ENCODE data around the gene MRPS34.

Gene MRPS34

DNA sequence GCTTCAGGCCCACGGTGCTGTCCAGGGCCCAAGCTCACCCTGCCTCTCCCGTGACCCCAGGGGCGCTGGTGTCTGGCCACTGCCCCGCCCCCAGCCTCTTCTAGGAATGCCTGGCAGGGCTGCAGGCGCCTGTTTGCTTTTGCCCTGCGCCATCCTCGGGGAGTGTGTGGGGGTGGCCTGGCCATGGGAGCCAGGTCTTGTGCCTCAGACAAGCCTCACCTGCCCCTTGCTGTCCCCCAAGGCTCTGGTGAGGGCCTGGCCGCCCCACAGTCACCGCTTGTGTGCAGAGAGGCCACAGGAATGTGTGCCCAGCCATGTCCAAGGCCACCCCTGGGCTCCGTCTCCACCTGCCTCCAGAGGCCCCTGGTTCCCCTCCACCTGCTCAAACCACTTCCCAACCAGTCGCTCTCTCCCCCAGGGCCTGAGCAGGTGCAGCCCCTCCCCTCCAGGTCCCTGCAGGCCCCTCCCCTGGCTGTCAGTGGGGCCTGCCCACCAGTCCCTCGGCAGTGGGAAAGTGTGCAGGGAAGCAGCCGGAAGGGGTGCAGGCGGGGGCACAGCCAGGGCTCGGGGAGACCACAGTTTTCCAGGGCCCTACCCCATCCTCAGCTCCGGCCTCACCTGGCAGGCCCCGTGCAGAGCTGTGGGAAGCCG, 21.4 kb upstream of the MRPS34 start:
- no peak for DNase-seq (ENCODE audit: low read depth)

DNA sequence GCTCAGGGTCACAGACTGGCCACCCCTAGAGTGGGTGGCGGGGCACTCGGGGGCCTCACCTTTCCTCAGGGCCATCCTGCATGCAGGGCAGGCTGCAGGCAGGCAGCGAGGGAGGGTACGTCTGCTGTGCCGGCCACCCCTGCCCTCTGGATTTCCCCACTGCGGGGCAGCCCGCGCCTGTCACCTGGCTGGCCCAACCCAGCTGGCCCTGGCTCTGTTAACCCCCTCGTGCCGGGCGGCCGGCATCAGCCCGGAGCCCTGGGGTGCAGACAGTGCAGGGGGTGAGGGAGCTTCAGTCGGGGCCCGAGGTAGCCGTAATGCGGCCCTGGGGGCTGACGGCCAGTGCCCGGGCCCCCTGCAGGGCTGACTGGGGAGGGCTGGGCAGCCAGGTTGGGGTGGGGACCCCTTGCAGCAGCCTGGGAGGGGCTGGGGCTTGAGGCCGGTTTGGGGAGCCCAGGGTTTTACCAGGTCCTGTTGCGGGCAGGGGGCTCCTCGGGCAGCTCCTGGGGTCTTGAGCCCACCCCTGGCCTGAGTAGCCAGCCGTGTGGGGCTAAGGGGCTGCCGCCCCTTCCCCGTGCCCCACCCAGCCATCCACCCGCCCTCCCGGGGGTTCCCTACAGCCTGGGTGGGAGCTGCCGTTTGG, 20.8 kb upstream of the MRPS34 start, which contains the start of gene IGFALS:
Gene IGFALS (minus strand): TSS at position 128 of the 643 bp plus-strand sequence. CDS start 53 bp downstream, at position 75.
- DNase-seq (ENCODE audit: low read depth): no peak

DNA sequence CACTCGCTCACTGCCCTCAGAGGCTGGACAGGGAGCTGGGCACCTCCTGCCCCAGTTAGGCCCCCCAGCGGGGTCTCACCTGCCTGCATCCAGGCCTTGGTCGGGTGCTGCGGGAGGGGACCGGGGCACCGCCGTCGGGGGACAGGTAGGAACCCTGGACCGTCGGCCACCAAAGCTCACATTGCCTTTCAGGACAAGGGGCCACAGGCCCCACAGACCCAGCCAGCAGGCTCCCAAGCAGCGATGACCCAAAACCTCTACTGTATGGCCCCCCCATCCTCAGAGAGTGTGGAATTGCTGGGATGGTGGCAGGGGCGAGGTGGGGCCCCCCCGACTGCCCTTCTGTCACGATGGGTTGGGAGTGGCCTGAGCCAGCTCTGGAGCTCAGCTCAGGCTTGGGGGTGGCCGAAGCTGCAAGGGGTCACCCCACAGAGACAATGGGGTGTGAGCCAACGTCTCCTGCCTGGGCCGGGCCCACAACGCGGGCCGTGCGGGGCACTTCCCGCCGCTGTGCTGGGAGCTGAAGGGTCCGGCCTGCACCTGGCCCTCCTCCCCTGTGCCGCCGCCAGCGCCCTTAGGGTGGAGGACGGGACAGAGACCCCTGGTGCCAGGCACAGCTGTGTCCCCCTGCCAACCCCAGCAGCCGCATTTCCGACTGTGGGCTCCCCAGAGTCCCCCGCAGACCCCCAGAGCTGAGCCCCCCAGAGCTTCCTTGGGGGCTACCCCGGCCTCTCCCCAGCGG, 20.1 kb upstream of the MRPS34 start:
- no peak for DNase-seq (ENCODE audit: low read depth)

DNA sequence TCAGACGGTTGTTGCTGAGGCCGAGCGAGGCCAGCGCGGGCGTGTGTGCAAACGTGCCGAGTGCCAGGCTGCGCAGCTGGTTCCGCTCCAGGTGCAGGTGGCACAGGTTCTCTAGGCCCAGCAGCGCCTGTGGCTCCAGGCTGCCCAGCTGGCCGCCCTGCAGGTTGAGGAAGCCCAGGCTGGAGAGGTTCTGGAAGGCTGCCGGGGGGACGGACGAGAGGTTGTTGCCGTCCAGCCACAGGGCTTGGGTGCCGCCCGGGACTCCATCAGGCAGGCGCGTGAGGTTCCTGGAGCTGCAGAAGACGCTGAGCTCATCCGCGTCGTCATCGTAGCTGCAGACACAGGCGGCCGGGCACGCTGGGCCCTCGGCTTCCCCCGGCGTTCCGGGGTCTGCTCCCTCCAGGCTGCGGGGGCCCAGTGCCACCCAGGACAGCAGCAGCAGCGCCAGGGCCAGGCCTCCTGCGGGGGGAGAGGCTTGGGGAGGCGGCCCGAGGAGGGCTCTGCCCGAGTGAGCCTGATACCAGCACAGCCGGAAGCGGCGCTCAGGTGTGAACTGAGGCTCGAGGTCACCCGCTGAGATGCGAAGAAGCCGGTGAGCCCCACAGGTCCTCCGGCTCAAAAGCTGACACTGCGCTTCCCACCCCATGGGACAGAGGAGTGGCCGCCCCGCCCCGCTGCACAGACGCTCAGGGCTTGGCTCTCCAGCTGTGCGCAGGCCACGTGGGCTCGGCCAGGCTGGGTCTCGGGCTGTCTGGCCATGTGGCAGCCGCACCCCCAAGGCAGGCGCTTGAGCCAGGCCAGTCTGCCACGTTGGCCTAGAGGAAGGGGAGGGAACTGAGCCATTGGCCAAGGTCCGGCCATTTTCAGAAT, 19.2 kb upstream of the MRPS34 start:
- DNase-seq (ENCODE audit: low read depth): no peak

DNA sequence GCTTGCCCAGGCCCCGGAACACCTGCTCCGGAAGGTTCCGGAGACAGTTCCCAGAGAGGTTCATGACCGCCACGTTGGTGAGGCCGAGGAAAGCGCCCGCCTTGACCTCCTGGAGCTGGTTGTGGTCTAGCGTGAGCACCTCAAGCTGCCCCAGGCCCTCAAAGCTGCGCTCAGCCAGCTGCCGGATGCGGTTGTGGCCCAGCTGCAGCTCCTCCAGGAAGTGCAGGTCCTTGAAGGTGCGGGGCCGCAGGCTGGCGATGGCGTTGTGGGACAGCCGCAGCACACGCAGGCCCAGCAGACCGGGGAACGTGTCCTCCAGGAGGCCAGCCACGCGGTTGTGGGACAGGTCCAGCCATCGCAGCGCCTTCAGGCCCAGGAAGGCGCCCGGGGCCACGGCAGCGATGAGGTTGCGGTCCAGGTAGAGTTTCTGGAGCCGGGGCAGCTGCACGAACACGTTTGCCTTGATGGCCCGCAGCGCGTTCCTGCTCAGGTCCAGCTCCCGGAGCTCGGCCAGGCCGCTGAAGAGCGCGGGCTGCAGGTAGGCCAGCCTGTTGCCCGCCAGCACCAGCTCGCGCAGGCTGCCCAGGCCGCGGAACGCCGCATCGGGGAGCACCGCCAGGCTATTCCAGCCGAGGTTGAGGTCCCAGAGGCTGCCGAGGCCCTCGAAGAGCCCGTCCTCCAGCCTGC, 18.5 kb upstream of the MRPS34 start:
- DNase-seq (ENCODE audit: low read depth): no peak

DNA sequence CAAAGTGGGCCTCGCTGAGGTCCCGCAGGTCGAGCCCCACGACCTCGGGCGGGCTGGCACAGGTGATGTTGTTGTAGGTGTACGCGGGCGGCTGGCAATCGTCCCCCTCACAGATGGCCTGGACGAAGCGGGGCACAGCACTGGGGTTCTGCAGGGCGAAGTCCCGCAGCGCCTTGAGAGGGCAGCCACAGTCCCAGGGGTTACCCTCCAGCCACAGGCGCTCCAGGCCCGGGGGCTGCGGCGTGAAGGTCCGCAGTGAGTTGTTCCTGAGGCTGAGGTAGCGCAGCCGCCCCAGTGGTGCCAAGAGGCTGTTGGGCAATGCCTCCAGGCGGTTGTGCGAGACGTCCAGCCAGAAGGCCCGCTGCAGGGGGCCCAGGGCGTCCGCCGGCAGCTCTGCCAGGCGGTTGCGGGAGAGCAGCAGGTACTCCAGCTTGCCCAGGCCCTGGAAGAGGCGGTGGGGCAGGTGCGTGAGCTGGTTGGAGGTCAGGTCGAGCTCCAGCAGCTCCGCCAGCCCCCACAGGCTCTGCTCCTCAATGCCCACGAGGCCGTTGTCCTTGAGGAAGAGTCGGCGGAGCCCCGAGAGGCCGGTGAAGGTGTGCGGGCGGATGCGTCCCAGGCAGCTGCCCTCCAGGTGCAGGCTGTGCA, 17.8 kb upstream of the MRPS34 start:
- DNase-seq (ENCODE audit: low read depth): no peak

DNA sequence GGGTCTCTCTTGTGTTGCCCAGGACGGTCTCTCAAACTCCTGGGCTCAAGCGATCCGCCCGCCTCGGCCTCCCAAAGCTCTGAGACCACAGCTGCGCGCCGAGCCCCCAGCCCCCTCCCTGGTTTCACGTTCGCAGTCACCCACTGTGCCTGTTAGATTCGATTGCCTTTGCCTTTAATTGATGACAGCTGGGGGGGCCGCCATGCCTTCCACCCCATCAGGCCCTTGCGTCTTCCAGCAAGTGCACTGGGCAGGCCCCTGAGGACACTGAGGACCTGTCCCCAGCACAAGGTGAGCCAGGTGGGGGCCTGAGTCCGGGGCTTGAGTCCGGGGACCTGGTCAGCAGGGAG, 17.3 kb upstream of the MRPS34 start:
- no peak for DNase-seq (ENCODE audit: low read depth)

DNA sequence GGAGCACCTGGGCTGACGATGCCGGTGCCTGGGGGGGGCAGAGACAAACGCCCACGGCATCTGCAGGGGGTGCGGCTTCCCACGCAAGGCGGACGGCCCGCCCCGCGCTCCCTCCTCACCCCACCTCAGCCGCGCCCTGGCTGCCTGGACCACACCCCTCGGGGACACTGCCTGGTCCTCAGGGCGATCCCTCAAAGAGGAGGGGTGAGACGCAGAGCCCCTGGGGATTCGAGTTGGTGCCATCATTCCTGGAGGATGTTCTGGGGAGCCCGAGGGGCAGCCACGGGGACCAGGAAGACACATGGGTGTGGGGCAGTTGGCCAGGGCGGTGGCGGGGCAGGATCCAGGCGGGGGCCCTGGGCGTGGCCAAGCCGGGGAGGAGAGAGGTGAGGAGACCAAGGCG, 16.7 kb upstream of the MRPS34 start:
- no peak for DNase-seq (ENCODE audit: low read depth)

DNA sequence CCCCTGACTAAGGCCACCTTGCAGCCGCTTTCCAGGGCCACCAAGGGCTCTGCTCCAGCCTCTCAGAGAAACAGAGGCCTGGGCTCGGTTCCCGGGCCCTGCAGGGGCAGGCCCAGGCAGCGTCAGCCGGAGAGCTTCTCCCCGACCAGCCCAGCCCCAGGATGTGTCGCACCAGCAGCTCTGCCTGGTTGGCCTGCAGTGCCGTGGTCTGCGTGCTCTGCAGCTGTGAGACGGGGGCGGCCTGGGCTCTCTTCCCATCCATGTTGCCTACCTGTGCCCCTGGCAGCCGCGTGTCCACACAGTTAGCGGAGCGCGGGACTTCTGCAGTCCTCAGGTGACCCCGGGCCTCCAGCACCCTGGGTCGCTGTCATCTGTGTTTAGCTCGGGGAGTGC, 15.8 kb upstream of the MRPS34 start:
- no peak for DNase-seq (ENCODE audit: low read depth)

DNA sequence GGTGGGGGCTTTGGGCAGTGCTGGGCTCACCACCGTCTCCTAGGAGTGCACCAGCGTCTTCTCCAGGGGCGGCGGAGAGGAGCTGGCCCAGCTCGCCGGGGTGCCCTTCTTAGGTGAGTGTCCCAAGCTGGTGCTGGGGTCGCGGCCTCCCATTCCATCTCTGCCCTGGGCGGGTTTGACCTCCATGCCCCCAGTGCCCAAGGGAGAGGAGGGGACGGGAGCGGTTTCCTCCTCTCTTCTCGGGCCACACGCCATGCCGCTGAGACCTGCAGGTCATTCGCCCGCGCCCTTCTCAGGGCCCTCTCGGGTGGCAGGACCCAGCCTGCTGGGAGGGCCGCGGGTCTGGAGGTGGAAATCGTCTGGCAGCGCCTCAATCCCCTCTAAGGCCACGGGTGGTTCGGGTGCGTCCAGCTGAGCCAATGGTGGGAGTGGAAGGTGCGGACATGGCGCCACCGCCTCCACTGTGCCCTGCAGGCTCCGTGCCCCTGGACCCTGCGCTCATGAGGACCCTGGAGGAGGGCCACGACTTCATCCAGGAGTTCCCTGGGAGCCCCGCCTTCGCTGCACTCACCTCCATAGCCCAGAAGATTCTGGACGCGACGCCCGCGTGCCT, 15.3 kb upstream of the MRPS34 start:
- DNase-seq (ENCODE audit: low read depth): no peak

DNA sequence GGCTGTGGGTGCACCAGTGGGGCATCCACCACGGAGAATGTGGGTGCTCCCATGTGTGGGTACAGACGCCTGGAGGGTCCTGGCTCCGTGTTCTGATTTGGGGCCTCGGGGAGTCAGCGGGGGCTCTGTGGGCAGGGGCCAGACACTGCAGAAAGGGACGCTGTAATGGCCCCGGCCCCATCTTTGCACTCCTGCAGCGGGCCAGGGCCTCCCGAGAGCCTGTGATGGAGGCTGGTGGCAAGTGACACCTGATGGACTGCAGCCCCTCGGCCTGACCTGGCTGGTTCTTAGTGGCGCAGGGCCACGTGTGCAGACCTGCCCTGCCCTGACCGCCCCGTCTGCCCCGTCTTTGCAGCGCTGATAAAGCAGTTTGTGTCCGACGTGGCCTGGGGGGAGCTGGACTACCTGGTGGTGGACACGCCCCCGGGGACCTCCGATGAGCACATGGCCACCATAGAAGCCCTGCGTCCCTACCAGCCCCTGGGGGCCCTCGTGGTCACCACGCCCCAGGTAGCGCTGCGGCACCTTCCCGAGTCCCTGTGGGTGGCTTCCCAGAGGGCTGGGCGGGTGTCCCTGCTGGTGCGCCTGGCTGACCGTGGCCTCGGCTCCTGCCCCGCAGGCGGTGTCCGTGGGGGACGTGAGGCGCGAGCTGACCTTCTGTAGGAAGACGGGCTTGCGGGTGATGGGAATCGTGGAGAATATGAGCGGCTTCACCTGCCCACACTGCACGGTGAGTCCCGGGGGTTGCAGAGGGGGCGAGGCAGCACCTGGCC, 14.6 kb upstream of the MRPS34 start:
- no peak for DNase-seq (ENCODE audit: low read depth)

DNA sequence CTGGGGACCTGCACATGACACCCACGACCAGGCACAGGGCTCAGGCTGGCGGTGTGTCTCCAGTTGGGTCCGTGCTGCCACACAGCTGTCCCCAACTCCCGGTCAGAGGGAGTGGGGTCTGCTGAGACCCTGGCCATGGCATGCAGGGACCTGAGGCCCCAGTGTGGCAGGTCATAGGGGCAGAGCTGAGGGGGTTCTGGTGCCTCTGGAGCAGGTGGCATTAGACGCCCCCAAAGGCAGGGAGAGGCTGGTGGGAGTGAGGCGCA, 14.1 kb upstream of the MRPS34 start:
- DNase-seq (ENCODE audit: low read depth): no peak

DNA sequence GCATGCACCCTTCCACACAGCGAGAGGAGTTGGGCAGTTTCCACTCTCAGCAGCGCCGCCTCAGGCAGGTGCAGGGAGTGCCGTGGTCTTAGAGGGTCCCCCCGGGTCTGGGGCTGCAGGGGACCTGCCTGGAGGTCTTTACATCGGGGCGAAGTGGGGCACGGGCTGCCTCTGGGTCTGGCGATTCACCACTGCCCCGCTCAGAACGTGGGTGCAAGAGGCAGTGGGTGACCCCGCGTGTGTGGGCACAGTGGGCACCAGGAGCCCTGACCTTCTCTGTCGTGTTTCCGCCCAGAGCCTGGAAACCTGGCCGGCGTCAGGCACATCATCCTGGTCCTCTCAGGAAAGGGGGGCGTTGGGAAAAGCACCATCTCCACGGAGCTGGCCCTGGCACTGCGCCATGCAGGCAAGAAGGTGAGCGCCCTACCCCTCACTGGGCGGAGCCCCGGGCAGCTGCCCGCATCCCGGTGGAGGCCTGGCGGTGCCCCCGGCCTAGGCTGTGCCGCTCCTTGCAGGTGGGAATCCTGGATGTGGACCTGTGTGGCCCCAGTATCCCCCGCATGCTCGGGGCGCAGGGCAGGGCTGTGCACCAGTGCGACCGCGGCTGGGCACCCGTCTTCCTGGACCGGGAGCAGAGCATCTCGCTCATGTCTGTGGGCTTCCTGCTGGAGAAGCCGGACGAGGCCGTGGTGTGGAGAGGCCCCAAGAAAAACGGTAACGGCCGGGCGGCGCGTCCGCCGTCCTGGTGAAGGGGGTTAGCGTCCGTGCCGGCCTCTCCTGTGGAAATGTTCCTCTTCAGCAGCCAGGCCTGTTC, 13.5 kb upstream of the MRPS34 start:
- DNase-seq (ENCODE audit: low read depth): no peak

DNA sequence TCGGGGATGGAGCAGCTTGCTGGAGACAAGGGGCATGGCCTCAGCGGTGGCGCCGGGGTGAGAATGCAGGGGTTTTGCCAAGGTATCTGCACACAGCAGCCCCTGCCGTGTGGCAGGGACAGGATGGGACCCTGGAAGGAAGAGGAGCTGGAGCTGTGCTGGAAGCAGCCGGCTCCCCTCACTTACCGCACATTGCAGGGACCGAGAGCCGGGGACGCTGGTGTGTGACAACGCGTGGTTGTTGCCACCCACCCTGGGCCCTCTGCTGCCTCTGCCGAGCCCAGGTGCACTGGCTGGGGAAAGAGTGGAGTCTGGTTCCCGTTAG, 12.9 kb upstream of the MRPS34 start:
- no peak for DNase-seq (ENCODE audit: low read depth)

DNA sequence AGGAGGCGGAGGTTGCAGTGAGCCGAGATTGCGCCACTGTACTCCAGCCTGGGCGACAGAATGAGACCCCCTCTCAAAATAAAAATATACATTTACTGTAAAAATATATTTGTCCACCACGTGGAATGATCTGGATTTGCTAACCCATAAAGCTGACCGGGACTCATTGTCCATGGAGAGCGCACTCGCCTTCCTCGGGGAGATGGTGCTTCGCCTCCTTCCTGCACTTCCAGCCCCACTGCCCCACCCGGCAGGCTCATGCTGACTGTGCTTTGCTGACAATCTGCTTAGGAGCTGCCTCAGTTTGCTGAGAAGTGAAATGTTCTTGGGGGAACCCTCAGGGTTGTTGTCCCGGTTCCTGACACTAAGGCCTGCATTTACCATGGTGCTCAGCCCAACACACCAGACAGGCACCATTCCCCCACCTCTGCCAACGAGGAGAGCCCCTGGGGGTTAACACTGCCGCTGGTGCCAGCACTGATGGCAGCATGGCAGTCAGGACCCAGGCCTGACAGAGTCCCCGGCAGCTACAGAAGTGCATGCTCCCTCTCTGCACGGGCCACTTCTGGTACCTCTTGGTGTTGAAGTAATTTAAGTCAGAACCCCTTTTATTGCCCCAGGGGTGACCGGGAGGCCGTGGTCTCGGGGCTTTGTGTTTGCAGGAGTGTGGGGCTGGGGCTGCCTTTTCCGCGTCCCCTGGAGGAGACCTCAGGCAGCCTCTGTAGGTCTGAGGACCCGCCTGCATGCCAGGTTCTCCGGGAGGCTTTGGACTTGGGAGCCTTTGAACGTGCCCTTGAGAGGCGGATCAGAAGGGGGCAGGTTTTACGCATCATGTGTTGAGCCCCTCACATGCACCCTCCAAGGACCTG, 12.3 kb upstream of the MRPS34 start:
- DNase-seq (ENCODE audit: low read depth): no peak

DNA sequence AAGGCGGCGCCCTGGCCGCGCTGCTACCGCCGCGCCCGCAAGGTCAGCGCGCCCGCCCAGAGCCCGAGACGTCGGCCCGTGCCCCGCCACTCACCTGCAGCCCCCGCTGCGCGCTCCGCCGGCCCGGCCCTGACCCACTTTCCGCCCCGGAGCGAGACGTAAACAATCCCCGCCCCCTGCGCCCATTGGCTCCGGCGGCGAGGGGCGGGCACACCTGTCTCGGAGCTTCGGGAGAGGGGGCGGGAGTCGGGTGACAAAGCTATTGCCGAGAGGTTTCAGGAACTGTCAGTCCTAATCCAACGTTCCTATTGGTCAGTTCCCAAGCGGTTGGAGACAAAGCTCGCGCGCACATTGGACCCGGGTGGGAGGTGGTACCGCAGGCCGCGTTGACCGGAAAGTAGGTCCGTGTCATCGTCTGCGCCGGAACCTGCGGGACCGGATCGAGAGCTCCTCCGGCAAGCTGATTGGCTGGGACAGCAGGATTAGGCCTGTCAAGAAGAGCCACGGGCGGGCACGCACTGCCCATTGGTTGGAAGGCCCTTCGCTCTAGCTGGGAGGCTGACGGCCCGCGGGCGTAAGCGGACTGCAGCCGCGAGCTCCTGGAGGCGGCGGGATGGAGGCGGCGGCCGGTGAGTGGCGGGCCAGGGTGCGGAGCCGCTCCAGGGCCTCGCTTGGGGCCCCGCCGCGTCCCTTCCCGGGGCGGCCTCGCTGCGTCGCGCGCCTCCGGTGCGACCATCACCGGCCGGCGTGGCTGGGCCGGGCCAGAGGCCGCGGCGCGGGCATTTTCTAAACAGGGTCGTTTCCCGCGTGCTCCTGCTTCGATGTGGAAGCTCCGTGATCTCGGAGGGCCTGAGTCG, 9.7 kb upstream of the MRPS34 start, which contains the start of the genes NUBP2 and SPSB3:
Gene NUBP2 (plus strand): TSS at position 553 of the 857 bp plus-strand sequence. CDS start 61 bp downstream, at position 614.
Gene SPSB3 (minus strand): TSS at position 164 of the 857 bp plus-strand sequence. CDS start 1,088 bp downstream, outside the sequence.
- peak; percentile 98 for DNase-seq (ENCODE audit: low read depth)

DNA sequence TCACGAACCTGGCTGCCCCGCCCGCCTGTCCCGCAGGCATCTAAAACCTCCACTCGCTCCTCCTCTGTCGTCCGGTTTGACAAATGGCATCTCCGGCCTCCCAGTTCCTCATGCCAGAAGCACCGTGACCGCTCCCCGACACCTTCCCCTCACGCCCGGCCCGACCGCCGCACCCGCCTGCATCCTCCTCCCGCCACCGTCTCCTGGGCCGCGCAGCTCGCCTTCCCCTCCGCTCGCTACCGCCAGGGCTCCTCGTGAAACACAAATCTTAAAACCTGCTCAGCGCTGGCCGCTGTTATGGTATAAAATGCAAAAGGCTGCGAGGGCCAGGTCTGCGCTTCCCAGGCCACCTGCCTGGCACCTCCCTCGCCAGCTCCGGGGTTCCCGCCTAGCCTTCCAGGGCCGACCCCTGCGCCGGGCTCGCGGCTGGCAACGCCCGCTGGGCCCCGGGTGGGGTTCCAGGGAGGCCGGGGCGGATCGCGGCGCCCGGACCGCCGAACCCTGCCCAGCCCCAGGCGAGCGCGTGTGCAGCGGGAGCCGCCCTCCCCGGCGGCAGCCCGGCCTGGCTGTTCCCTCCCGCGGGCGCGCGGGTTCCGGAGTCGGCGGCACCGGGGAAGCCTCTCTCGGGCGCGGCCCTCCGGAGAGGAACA, 8.9 kb upstream of the MRPS34 start:
- no peak for DNase-seq (ENCODE audit: low read depth)

Data from stimulated activated CD8-positive, alpha-beta memory T cell treated with anti-CD3 and anti-CD28 coated beads, Interleukin-12 subunit alpha, Interleukin-12 subunit beta, amount 100 ng/mL, for 1 hour (primary cell).